GM19467 (cell line): Measurements from ENCODE around the gene HPS5.

ENCODE experiments used
- ATAC-seq: cut with Tn5 transposase; IDR thresholded peaks from one replicate; pipeline ENCODE4 v1.9.1; 2021; ENCODE audit warnings: mild to moderate bottlenecking, moderate library complexity; ENCODE audit not compliant: unreplicated experiment

The HPS5 gene

GRCh38 chr11:18321578-18321968 lies 367 bp downstream of the HPS5 start:
- ATAC-seq = no peak

GRCh38 chr11:18320617-18321016 lies 1.3 kb downstream of the HPS5 start:
- no peak for ATAC-seq

GRCh38 chr11:18319914-18320313 lies 2.0 kb downstream of the HPS5 start:
- no peak for ATAC-seq

GRCh38 chr11:18317551-18317950 lies 4.4 kb downstream of the HPS5 start:
- no peak for ATAC-seq

GRCh38 chr11:18315893-18316292 lies 6.0 kb downstream of the HPS5 start:
- no peak for ATAC-seq

- no peak for ATAC-seq
These were observed 7.0 kb downstream of the HPS5 start for GRCh38 chr11:18314784-18315523.

- no peak for ATAC-seq
These were observed 7.8 kb downstream of the HPS5 start for GRCh38 chr11:18313965-18314763.

GRCh38 chr11:18312663-18313420 lies 9.1 kb downstream of the HPS5 start:
- ATAC-seq = no peak

- no peak for ATAC-seq
These were observed 9.9 kb downstream of the HPS5 start for GRCh38 chr11:18312012-18312411.

GRCh38 chr11:18310800-18311340 lies 11.1 kb downstream of the HPS5 start:
- no peak for ATAC-seq

GRCh38 chr11:18309691-18310090 lies 12.2 kb downstream of the HPS5 start:
- ATAC-seq = no peak

GRCh38 chr11:18308242-18308641 lies 13.7 kb downstream of the HPS5 start:
- ATAC-seq = no peak

GRCh38 chr11:18307461-18308139 lies 14.3 kb downstream of the HPS5 start:
- ATAC-seq = no peak

GRCh38 chr11:18304745-18305144 lies 17.2 kb downstream of the HPS5 start:
- no peak for ATAC-seq

GRCh38 chr11:18299721-18300120 lies 22.2 kb downstream of the HPS5 start:
- ATAC-seq = no peak

GRCh38 chr11:18295316-18295715 lies 26.6 kb downstream of the HPS5 start:
- ATAC-seq = no peak

GRCh38 chr11:18294862-18295261 lies 27.1 kb downstream of the HPS5 start:
- ATAC-seq = no peak

GRCh38 chr11:18288911-18289310 lies 33.0 kb downstream of the HPS5 start:
- no peak for ATAC-seq

- no peak for ATAC-seq
These were observed 36.1 kb downstream of the HPS5 start for GRCh38 chr11:18285841-18286240.

GRCh38 chr11:18282626-18283025 lies 39.3 kb downstream of the HPS5 start:
- no peak for ATAC-seq
